ENCODE results near the gene ABCC9.

The ABCC9 gene

GRCh38 chr12:21839776-21840175, 101.5 kb downstream of the ABCC9 start:
- Histone ChIP-seq H3F3A (ENCODE audit: insufficient read depth) (no peaks in the 10 kb centered on the region), H3K79me2 (ENCODE audit: insufficient read depth, low read length) (no peaks in the 10 kb centered on the region), H3K27me3 (ENCODE audit: low read length) (no peaks in the 10 kb centered on the region), H3K4me2 (ENCODE audit: low read depth, low read length, poor library complexity, severe bottlenecking) (no peak overlapping the region), H3K9ac (ENCODE audit: low read length) (no peak overlapping the region), H3K9me3 (ENCODE audit: insufficient read depth, low read length) (no peaks in the 10 kb centered on the region), H3K27ac (ENCODE audit: low read depth, low read length) (no peak overlapping the region), H2AFZ (ENCODE audit: low read depth, low read length, severe bottlenecking) (no peak overlapping the region), H3K4me3 (ENCODE audit: insufficient read depth, low read length, poor library complexity, severe bottlenecking) (no peak overlapping the region), H4K20me1 (ENCODE audit: low read depth, low read length) (no peaks in the 10 kb centered on the region), H3K36me3 (ENCODE audit: low read length) (no peaks in the 10 kb centered on the region), H3K9me2 (replicated peaks; ENCODE audit: insufficient read depth, low read length) (no peaks in the 10 kb centered on the region)
- TF ChIP-seq CTCF (IDR thresholded peaks at IDR 0.05; ENCODE audit: insufficient read depth, low read length, poor library complexity, severe bottlenecking) (no peak), EZH2phosphoT487 (conservative IDR thresholded peaks at IDR 0.05; ENCODE audit: low read length) (no peak)

- H3F3A ChIP-seq (ENCODE audit: insufficient read depth): no peaks in the 10 kb centered on the region
- no peaks in the 10 kb centered on the region for H3K79me2 ChIP-seq (ENCODE audit: insufficient read depth, low read length)
- H3K36me3 ChIP-seq (ENCODE audit: low read length): no peaks in the 10 kb centered on the region
- H3K9me3 ChIP-seq (ENCODE audit: insufficient read depth, low read length): no peaks in the 10 kb centered on the region
- H3K4me3 ChIP-seq (ENCODE audit: insufficient read depth, low read length, poor library complexity, severe bottlenecking): no peak overlapping the region
- TF ChIP-seq EZH2phosphoT487 (conservative IDR thresholded peaks at IDR 0.05; ENCODE audit: low read length) (no peak), CTCF (IDR thresholded peaks at IDR 0.05; ENCODE audit: insufficient read depth, low read length, poor library complexity, severe bottlenecking) (no peak)
- H3K27ac ChIP-seq (ENCODE audit: low read depth, low read length): no peak overlapping the region
- H3K4me2 ChIP-seq (ENCODE audit: low read depth, low read length, poor library complexity, severe bottlenecking): no peak overlapping the region
- H3K9me2 ChIP-seq (replicated peaks; ENCODE audit: insufficient read depth, low read length): no peaks in the 10 kb centered on the region
- H2AFZ ChIP-seq (ENCODE audit: low read depth, low read length, severe bottlenecking): no peak overlapping the region
- H4K20me1 ChIP-seq (ENCODE audit: low read depth, low read length): no peaks in the 10 kb centered on the region
- no peak overlapping the region for H3K9ac ChIP-seq (ENCODE audit: low read length)
- H3K27me3 ChIP-seq (ENCODE audit: low read length): no peaks in the 10 kb centered on the region
Measured at GRCh38 chr12:21837847-21838246, 103.4 kb downstream of the ABCC9 start.

GRCh38 chr12:21831791-21832344, 109.4 kb downstream of the ABCC9 start:
- Histone ChIP-seq H2AFZ (ENCODE audit: low read depth, low read length, severe bottlenecking) (no peak overlapping the region), H3K27me3 (ENCODE audit: low read length) (no peaks in the 10 kb centered on the region), H3K27ac (ENCODE audit: low read depth, low read length) (no peak overlapping the region), H3K4me2 (ENCODE audit: low read depth, low read length, poor library complexity, severe bottlenecking) (no peak overlapping the region), H4K20me1 (ENCODE audit: low read depth, low read length) (no peaks in the 10 kb centered on the region), H3K4me3 (ENCODE audit: insufficient read depth, low read length, poor library complexity, severe bottlenecking) (no peak overlapping the region), H3F3A (ENCODE audit: insufficient read depth) (no peaks in the 10 kb centered on the region), H3K36me3 (ENCODE audit: low read length) (no peaks in the 10 kb centered on the region), H3K9ac (ENCODE audit: low read length) (no peak overlapping the region), H3K9me2 (replicated peaks; ENCODE audit: insufficient read depth, low read length) (no peaks in the 10 kb centered on the region), H3K9me3 (ENCODE audit: insufficient read depth, low read length) (no peaks in the 10 kb centered on the region), H3K79me2 (ENCODE audit: insufficient read depth, low read length) (no peaks in the 10 kb centered on the region)
- TF ChIP-seq EZH2phosphoT487 (conservative IDR thresholded peaks at IDR 0.05; ENCODE audit: low read length): no peak

- Histone ChIP-seq H3F3A (ENCODE audit: insufficient read depth) (no peaks in the 10 kb centered on the region), H3K4me3 (ENCODE audit: insufficient read depth, low read length, poor library complexity, severe bottlenecking) (no peak overlapping the region), H3K9me3 (ENCODE audit: insufficient read depth, low read length) (no peaks in the 10 kb centered on the region), H3K9ac (ENCODE audit: low read length) (no peak overlapping the region), H3K4me2 (ENCODE audit: low read depth, low read length, poor library complexity, severe bottlenecking) (no peak overlapping the region), H3K36me3 (ENCODE audit: low read length) (no peaks in the 10 kb centered on the region), H3K79me2 (ENCODE audit: insufficient read depth, low read length) (no peaks in the 10 kb centered on the region), H3K27ac (ENCODE audit: low read depth, low read length) (no peak overlapping the region), H3K27me3 (ENCODE audit: low read length) (no peaks in the 10 kb centered on the region), H3K9me2 (replicated peaks; ENCODE audit: insufficient read depth, low read length) (no peaks in the 10 kb centered on the region), H4K20me1 (ENCODE audit: low read depth, low read length) (no peaks in the 10 kb centered on the region), H2AFZ (ENCODE audit: low read depth, low read length, severe bottlenecking) (no peak overlapping the region)
- TF ChIP-seq EZH2phosphoT487 (conservative IDR thresholded peaks at IDR 0.05; ENCODE audit: low read length): no peak
- TF ChIP-seq CTCF (IDR thresholded peaks at IDR 0.05; ENCODE audit: insufficient read depth, low read length, poor library complexity, severe bottlenecking): no peak
Measured at GRCh38 chr12:21828779-21829178, 112.4 kb downstream of the ABCC9 start.

Data from SU-DHL-6 (cell line).